A549 (cell line): ENCODE results near the gene GPR137B. TPM values are rescaled to one million over a fixed set of nuclear protein-coding genes. Genes with fewer than 3 reads are reported as not detected.
A peak's percentile ranks its signal among the peaks of the same experiment; 100 is the strongest.

Experiments used
- ATAC-seq, 2 experiments: fragments of 200-7000 bp in 1 of 2; fragments of >200 bp in 1 of 2; cut with Nextera tagmentation in 1 of 2; cut with Tn5 transposase in 1 of 2; 3 replicates each; pipeline versions ENCODE4 v1.8.0 to v1.9.1; 2018 to 2020; ENCODE audit warnings: mild to moderate bottlenecking in 1 of 2, moderate library complexity in 1 of 2
- CTCF ChIA-PET: fragments of 300-600 bp; sonication (Branson Sonifier 250); formaldehyde crosslinking; extraction: SDS; loops from one replicate; lab custom pipeline; 2021; ENCODE audit warnings: antibody characterized with exemption, inconsistent platforms; lab: Yijun Ruan, JAX
- POLR2A ChIA-PET: fragments of 350-600 bp; formaldehyde crosslinking; extraction: SDS; loops from one replicate; lab custom pipeline; 2021; ENCODE audit warnings: antibody characterized with exemption, inconsistent platforms; lab: Yijun Ruan, JAX
- DNase-seq, 2 experiments: peaks; one replicate each; pipeline versions ENCODE4 v3.0.0 to v3.0.0-alpha.2; 2011 to 2016; ENCODE audit warnings: low read depth in 1 of 2, low spot score in 1 of 2
- FAIRE-seq: peaks from 2 replicates; lab custom pipeline; 2011; peaks lifted over from hg19 to GRCh38; lab: Jason Lieb, UNC
- H3K27ac ChIP-seq, 2 experiments: fragments of >200 bp; sonication (Bioruptor Twin); formaldehyde crosslinking; 3 replicates each; pipeline ENCODE4 v1.5.1; 2016 to 2017
- H3K4me1 ChIP-seq: fragments of >200 bp; sonication (Bioruptor Twin); formaldehyde crosslinking; 3 replicates; pipeline ENCODE4 v1.6.1; 2016
- H3K4me2 ChIP-seq: fragments of >200 bp; sonication (Bioruptor Twin); formaldehyde crosslinking; 3 replicates; pipeline ENCODE4 v1.6.1; 2016
- H3K4me3 ChIP-seq: fragments of >200 bp; sonication (Bioruptor Twin); formaldehyde crosslinking; 3 replicates; pipeline ENCODE4 v1.5.1; 2016
- H3K9me3 ChIP-seq: fragments of >200 bp; sonication (Bioruptor Twin); formaldehyde crosslinking; 3 replicates; pipeline ENCODE4 v1.6.1; 2016
- ATOH8 ChIP-seq: fragments of 250-450 bp; sonication (Bioruptor Pico); IDR thresholded peaks from 2 replicates; pipeline ENCODE4 v1.5.0; 2020; ENCODE audit warnings: low read depth, mild to moderate bottlenecking, moderate library complexity
- BCL3 ChIP-seq: fragments of >200 bp; sonication (Bioruptor Twin); formaldehyde crosslinking; IDR thresholded peaks from 3 replicates; pipeline ENCODE4 v1.6.1; 2016
- CBX8 ChIP-seq: fragments of 200-600 bp; sonication (generic); IDR thresholded peaks from 2 replicates; pipeline ENCODE4 v1.6.1; 2016
- CEBPB ChIP-seq, 2 experiments: fragments of >200 bp in 1 of 2; sonication (Bioruptor Twin) in 1 of 2; formaldehyde crosslinking in 1 of 2; IDR thresholded peaks; 2 replicates each; pipeline ENCODE4 v1.6.1; 2012 to 2016
- CTCF ChIP-seq: fragments of >200 bp; sonication (Bioruptor Twin); formaldehyde crosslinking; IDR thresholded peaks from 3 replicates; pipeline ENCODE4 v1.5.1; 2016
- ESRRA ChIP-seq: fragments of 150-350 bp; IDR thresholded peaks from 2 replicates; pipeline ENCODE4 v1.6.1; 2014; ENCODE audit warnings: mild to moderate bottlenecking, low read length, borderline replicate concordance
- FOSL2 ChIP-seq, 2 experiments: fragments of 450-650 bp in 1 of 2; fragments of >200 bp in 1 of 2; sonication (Bioruptor Twin) in 1 of 2; formaldehyde crosslinking; IDR thresholded peaks; 2 replicates each; pipeline versions ENCODE4 v1.5.0 to v1.6.1; 2016 to 2020; ENCODE audit warnings: mild to moderate bottlenecking in 1 of 2, moderate library complexity in 1 of 2
- HDAC2 ChIP-seq: fragments of 200-600 bp; sonication (generic); IDR thresholded peaks from 2 replicates; pipeline ENCODE4 v1.6.1; 2016
- HES2 ChIP-seq: fragments of >200 bp; sonication (Bioruptor Twin); formaldehyde crosslinking; IDR thresholded peaks from 2 replicates; pipeline ENCODE4 v1.6.1; 2016
- HMGXB4 ChIP-seq: fragments of 250-450 bp; sonication (Bioruptor Pico); IDR thresholded peaks from 2 replicates; pipeline ENCODE4 v1.5.0; 2021; ENCODE audit warnings: mild to moderate bottlenecking, moderate library complexity, borderline replicate concordance
- HOXA7 ChIP-seq: fragments of 250-450 bp; sonication (Bioruptor Pico); IDR thresholded peaks from 2 replicates; pipeline ENCODE4 v1.5.0; 2020; ENCODE audit warnings: mild to moderate bottlenecking, moderate library complexity
- JUN ChIP-seq, 2 experiments: fragments of >200 bp; sonication (Bioruptor Twin); formaldehyde crosslinking; IDR thresholded peaks; 2 replicates in 1 of 2; 3 replicates in 1 of 2; pipeline ENCODE4 v1.6.1; 2016 to 2017
- KDM1A ChIP-seq: fragments of 200-600 bp; sonication (generic); IDR thresholded peaks from 2 replicates; pipeline ENCODE4 v1.6.1; 2016; ENCODE audit warnings: low read depth, mild to moderate bottlenecking
- MAFK ChIP-seq: fragments of 450-650 bp; IDR thresholded peaks from 2 replicates; pipeline ENCODE4 v1.6.1; 2014; ENCODE audit not compliant: partially characterized antibody
- PHF8 ChIP-seq: fragments of 200-600 bp; sonication (generic); IDR thresholded peaks from 2 replicates; pipeline ENCODE4 v1.6.1; 2016; ENCODE audit warnings: low read depth, mild to moderate bottlenecking, antibody characterized with exemption, moderate library complexity, borderline replicate concordance
- RAD21 ChIP-seq, 2 experiments: fragments of >200 bp in 1 of 2; sonication (Bioruptor Twin) in 1 of 2; formaldehyde crosslinking in 1 of 2; IDR thresholded peaks in 1 of 2; conservative IDR thresholded peaks in 1 of 2; 2 replicates in 1 of 2; 3 replicates in 1 of 2; pipeline ENCODE4 v1.6.1; 2012 to 2018; ENCODE audit warnings: inconsistent platforms in 1 of 2
- RCOR1 ChIP-seq: fragments of 150-350 bp; IDR thresholded peaks from 2 replicates; pipeline ENCODE4 v1.6.1; 2014; ENCODE audit warnings: antibody characterized with exemption, low read length, low read depth
- REST ChIP-seq: fragments of 200-600 bp; sonication (generic); IDR thresholded peaks from 2 replicates; pipeline ENCODE4 v1.6.1; 2016; ENCODE audit warnings: antibody characterized with exemption, mild to moderate bottlenecking, moderate library complexity
- ZFP36 ChIP-seq: fragments of 450-650 bp; IDR thresholded peaks from 2 replicates; pipeline ENCODE4 v1.6.1; 2014; ENCODE audit warnings: borderline replicate concordance; ENCODE audit not compliant: partially characterized antibody
- ZNF302 ChIP-seq: fragments of 250-450 bp; sonication (Bioruptor Pico); IDR thresholded peaks from 2 replicates; pipeline ENCODE4 v1.9.0; 2021; ENCODE audit warnings: inconsistent platforms, mild to moderate bottlenecking, moderate library complexity
- ZSCAN20 ChIP-seq: fragments of 250-450 bp; sonication (Bioruptor Pico); IDR thresholded peaks from 2 replicates; pipeline ENCODE4 v1.8.0; 2022; ENCODE audit warnings: mild to moderate bottlenecking, moderate library complexity
- WGBS: methylation state at CpG from one replicate; pipeline ENCODE4 v1.1.6; 2017; ENCODE audit errors: missing lambda C conversion rate; 5-methylcytosine and 5-hydroxymethylcytosine counted together
- polyA plus RNA-seq, 4 experiments: library from polyadenylated mRNA; depleted of rRNA in 3 of 4; stranded (reverse); fragments of >200 nt; fragmentation: RNase III in 1 of 4; extraction: RNeasy Plus Mini Kit Qiagen cat#74134 plus additional on column Dnase treatment in 1 of 4; gene quantifications; 2 replicates in 3 of 4; 3 replicates in 1 of 4; pipeline ENCODE4 v1.2.3, GENCODE V29; 2011 to 2017

GPR137B gene
- polyA plus RNA-seq, 2 of the 4 experiments (the other 2 are of a cell fraction): 5.8 to 9.2 TPM

- ATAC-seq: no peak
- Histone ChIP-seq H3K4me3 (no peak overlapping the region), H3K4me2 (no peak overlapping the region)
- CTCF ChIA-PET: interaction anchor here (0.9 to 1.1 kb wide), 2 partner anchors 9 to 14 kb away, joined by 3 read pairs; no protein-coding TSS in a partner anchor
- 61% methylated on average over 6 of the region's 6 CpGs for whole genome bisulfite sequencing
- TF ChIP-seq RCOR1 (no peak), ZSCAN20 (CRISPR knock-in tag) (no peak), ZFP36 (no peak), ATOH8 (CRISPR knock-in tag) (no peak), BCL3 (no peak), FOSL2 (IDR thresholded peaks at IDR 0.05) (no peak), FOSL2 (CRISPR knock-in tag; IDR thresholded peaks at IDR 0.05) (no peak), HOXA7 (CRISPR knock-in tag) (no peak), HMGXB4 (CRISPR knock-in tag) (no peak), REST (no peak)
- TF ChIP-seq, all 56 proteins: peak for 0
- POLR2A ChIA-PET: no interaction called here
- Histone ChIP-seq H3K27ac (no peak overlapping the region), H3K4me1 (no peaks in the 10 kb centered on the region), H3K9me3 (no peaks in the 10 kb centered on the region)
- DNase-seq: no peak
- no peak for FAIRE-seq
Observed at GRCh38 chr1:236123563-236123962, 18.8 kb upstream of the GPR137B start.

- TF ChIP-seq RAD21 (conservative IDR thresholded peaks at IDR 0.05 in 1 of 2, IDR thresholded peaks at IDR 0.05 in 1 of 2) (0 out of 5 replicates have a peak, but pooled peaks of 1 of the 2 experiments have one; percentile 10), FOSL2 (IDR thresholded peaks at IDR 0.05) (no peak), FOSL2 (CRISPR knock-in tag; IDR thresholded peaks at IDR 0.05) (no peak), CBX8 (no peak)
- Histone ChIP-seq H3K4me1 (no peaks in the 10 kb centered on the region), H3K9me3 (no peaks in the 10 kb centered on the region), H3K4me3 (no peak overlapping the region), H3K4me2 (no peak overlapping the region), H3K27ac (no peak overlapping the region)
- WGBS: 45% methylated on average over 2 of the region's 2 CpGs
- ChIA-PET CTCF (interaction anchor here (1.4 kb wide), 1 partner anchor 160 kb away, joined by 3 read pairs; no protein-coding TSS in a partner anchor), POLR2A (no interaction called here)
- DNase-seq (peak in 1 of 2 experiments; percentile 35), ATAC-seq (peak; percentile 41 to 75; a peak in 3 of 6 replicates), FAIRE-seq (no peak)
Observed at GRCh38 chr1:236124965-236125364, 17.4 kb upstream of the GPR137B start.

GRCh38 chr1:236127045-236127444 is 15.3 kb upstream of the GPR137B start:
- Histone ChIP-seq H3K4me1 (no peaks in the 10 kb centered on the region), H3K9me3 (no peaks in the 10 kb centered on the region), H3K27ac (no peak overlapping the region), H3K4me2 (no peak overlapping the region)
- ChIA-PET CTCF (interaction anchor here (0.5 to 2.1 kb wide), 5 partner anchors 10 to 202 kb away, joined by 3 to 9 read pairs (median 3); no protein-coding TSS in a partner anchor), POLR2A (interaction anchor here (0.5 kb wide), 1 partner anchor 239 kb away, joined by 3 read pairs; no protein-coding TSS in a partner anchor)
- DNase-seq: no peak
- ATAC-seq: no peak
- WGBS: 80% methylated on average over 8 of the region's 8 CpGs
- no peak for TF ChIP-seq MAFK
- no peak for TF ChIP-seq JUN (IDR thresholded peaks at IDR 0.05)
- TF ChIP-seq HDAC2: no peak
- TF ChIP-seq ATOH8 (CRISPR knock-in tag): no peak
- TF ChIP-seq CTCF: no peak
- no peak for TF ChIP-seq PHF8
- TF ChIP-seq KDM1A: no peak
- TF ChIP-seq ESRRA: no peak
- TF ChIP-seq CEBPB (IDR thresholded peaks at IDR 0.05): no peak
- TF ChIP-seq ZNF302 (CRISPR knock-in tag): no peak
- no peak for TF ChIP-seq HES2
- no peak for TF ChIP-seq ZSCAN20 (CRISPR knock-in tag)
- TF ChIP-seq, all 56 proteins: peak for 0
- no peak overlapping the region for H3K4me3 ChIP-seq
- no peak for FAIRE-seq
